HEK293T (cell line): ENCODE results near the gene ELL.

ENCODE experiments used
- CTCF ChIA-PET: fragments of 350-600 bp; formaldehyde crosslinking; extraction: SDS; loops from one replicate; lab custom pipeline; 2021; ENCODE audit warnings: antibody characterized with exemption, inconsistent platforms; lab: Yijun Ruan, JAX
- POLR2A ChIA-PET: fragments of 350-600 bp; formaldehyde crosslinking; extraction: SDS; loops from one replicate; lab custom pipeline; 2020; ENCODE audit warnings: antibody characterized with exemption, inconsistent platforms; lab: Yijun Ruan, JAX
- DNase-seq: peaks from one replicate; pipeline ENCODE4 v3.0.0; 2012; ENCODE audit warnings: mixed read lengths; ENCODE audit errors: extremely low spot score
- ARNT ChIP-seq: fragments of 450-650 bp; IDR thresholded peaks from 2 replicates; pipeline ENCODE4 v1.6.1; 2017; ENCODE audit warnings: mild to moderate bottlenecking
- BHLHE40 ChIP-seq: fragments of 450-650 bp; IDR thresholded peaks from 2 replicates; pipeline ENCODE4 v1.6.1; 2016; ENCODE audit warnings: mild to moderate bottlenecking, moderate library complexity, borderline replicate concordance
- CTBP1 ChIP-seq: fragments of 450-650 bp; IDR thresholded peaks from 2 replicates; pipeline ENCODE4 v1.6.1; 2016; ENCODE audit warnings: borderline replicate concordance
- ELF4 ChIP-seq: fragments of 450-650 bp; IDR thresholded peaks from 2 replicates; pipeline ENCODE4 v1.6.1; 2017; ENCODE audit warnings: antibody characterized with exemption
- FOXA1 ChIP-seq: fragments of 450-650 bp; IDR thresholded peaks from 2 replicates; pipeline ENCODE4 v1.6.1; 2016; ENCODE audit warnings: mild to moderate bottlenecking
- FOXK2 ChIP-seq: fragments of 450-650 bp; IDR thresholded peaks from 2 replicates; pipeline ENCODE4 v1.6.1; 2016; ENCODE audit warnings: mild to moderate bottlenecking
- FOXM1 ChIP-seq: fragments of 450-650 bp; IDR thresholded peaks from 2 replicates; pipeline ENCODE4 v1.6.1; 2017; ENCODE audit warnings: mild to moderate bottlenecking, borderline replicate concordance
- HDGF ChIP-seq: fragments of 450-650 bp; IDR thresholded peaks from 2 replicates; pipeline ENCODE4 v1.6.1; 2017; ENCODE audit warnings: antibody characterized with exemption, borderline replicate concordance
- L3MBTL2 ChIP-seq: fragments of 450-650 bp; conservative IDR thresholded peaks from 2 replicates; pipeline ENCODE4 v1.6.1; 2016; ENCODE audit warnings: mild to moderate bottlenecking
- LEF1 ChIP-seq: fragments of 450-650 bp; IDR thresholded peaks from 2 replicates; pipeline ENCODE4 v1.6.1; 2017; ENCODE audit warnings: mild to moderate bottlenecking, borderline replicate concordance
- NFRKB ChIP-seq: fragments of 450-650 bp; IDR thresholded peaks from 2 replicates; pipeline ENCODE4 v1.6.1; 2016; ENCODE audit warnings: mild to moderate bottlenecking, moderate library complexity
- SP1 ChIP-seq: fragments of 450-650 bp; IDR thresholded peaks from 2 replicates; pipeline ENCODE4 v1.6.1; 2017
- SUZ12 ChIP-seq: fragments of 450-650 bp; IDR thresholded peaks from 2 replicates; pipeline ENCODE4 v1.6.1; 2016; ENCODE audit warnings: mild to moderate bottlenecking
- TARDBP ChIP-seq: fragments of 450-650 bp; IDR thresholded peaks from 2 replicates; pipeline ENCODE4 v1.6.1; 2016
- ZNF384 ChIP-seq: fragments of 450-650 bp; IDR thresholded peaks from 2 replicates; pipeline ENCODE4 v1.6.1; 2016
- TF ChIP-seq, protein P1 (sequence below): fragments of 450-650 bp; IDR thresholded peaks from 2 replicates; pipeline ENCODE4 v1.6.1; 2016

The ELL gene

DNA sequence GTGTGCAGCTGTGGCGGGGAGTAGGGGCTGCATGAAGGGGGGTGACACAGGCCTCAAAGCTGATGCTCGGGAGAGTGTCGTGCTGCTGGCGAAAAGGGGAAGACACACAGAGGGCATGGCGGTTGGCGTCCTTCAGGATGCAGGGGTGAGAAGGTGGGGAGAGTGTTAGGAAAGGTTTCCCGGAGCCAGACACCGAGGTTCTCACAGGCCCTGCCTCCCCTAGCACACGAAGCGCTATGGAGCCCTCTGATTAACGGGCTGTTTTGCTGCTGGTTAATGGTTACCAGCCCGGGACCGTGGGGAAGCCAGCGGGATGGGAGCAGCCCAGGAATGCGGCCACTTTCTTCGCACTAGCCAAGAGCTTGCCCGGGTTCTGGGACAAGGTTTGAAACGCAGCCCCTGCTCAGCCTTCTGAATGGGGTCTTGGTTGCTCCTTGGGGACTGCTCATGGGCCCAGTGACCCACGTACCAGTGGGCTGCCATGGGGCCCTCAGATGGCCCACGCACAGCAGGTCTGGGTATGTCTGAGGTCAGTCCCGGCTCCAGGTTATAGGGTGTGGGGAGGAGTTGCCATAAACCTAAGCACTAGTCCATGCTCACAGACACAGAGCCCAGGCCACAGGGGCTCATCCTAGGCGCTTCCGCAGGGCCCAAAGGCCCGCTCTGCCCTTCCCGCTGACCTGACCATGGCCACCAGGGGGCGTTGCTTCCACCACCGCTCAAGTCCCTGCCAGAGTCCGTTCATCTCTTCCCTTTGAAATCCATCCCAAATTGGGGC lies 52.6 kb downstream of the ELL start:
- TF ChIP-seq, protein P1, sequence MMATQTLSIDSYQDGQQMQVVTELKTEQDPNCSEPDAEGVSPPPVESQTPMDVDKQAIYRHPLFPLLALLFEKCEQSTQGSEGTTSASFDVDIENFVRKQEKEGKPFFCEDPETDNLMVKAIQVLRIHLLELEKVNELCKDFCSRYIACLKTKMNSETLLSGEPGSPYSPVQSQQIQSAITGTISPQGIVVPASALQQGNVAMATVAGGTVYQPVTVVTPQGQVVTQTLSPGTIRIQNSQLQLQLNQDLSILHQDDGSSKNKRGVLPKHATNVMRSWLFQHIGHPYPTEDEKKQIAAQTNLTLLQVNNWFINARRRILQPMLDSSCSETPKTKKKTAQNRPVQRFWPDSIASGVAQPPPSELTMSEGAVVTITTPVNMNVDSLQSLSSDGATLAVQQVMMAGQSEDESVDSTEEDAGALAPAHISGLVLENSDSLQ: no peak
- no peak for TF ChIP-seq ARNT
- POLR2A ChIA-PET: interaction anchor here (1.0 kb wide), 1 partner anchor 89 kb away, joined by 4 read pairs; the partner anchor contains the start of gene KXD1
- peak; percentile 84 for DNase-seq

DNA sequence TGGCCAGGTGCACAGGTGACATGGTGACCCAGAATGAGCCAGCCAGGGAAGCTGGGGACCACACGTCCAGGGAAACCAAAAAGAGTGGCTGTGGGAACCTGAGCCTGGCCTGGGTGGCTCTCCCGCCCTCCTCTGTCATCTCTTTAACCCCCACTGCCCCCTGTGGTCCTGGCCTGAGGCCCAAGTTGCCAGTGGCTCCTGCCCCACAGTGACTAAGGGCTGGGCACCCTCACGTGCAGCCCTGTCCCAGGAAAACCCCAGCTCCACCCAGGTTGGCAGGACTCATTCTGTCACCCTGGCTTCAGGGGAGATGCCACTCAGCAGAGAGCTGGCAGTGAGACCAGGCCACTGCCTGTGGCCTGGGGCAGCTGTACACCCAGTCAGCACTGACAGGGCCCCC lies 53.4 kb downstream of the ELL start:
- no peak for DNase-seq
- CTCF ChIA-PET: interaction anchor here (0.6 to 0.7 kb wide), 2 partner anchors 10 to 17 kb away, joined by 3 to 5 read pairs; no protein-coding TSS in a partner anchor
- POLR2A ChIA-PET: no interaction called here
- no peak for TF ChIP-seq ZNF384
- TF ChIP-seq L3MBTL2: no peak
- no peak for TF ChIP-seq FOXA1
- no peak for TF ChIP-seq SUZ12
- TF ChIP-seq, protein P1: no peak
- TF ChIP-seq BHLHE40: no peak
- no peak for TF ChIP-seq NFRKB
- no peak for TF ChIP-seq SP1
- no peak for TF ChIP-seq FOXK2
- no peak for TF ChIP-seq HDGF
- no peak for TF ChIP-seq LEF1
- TF ChIP-seq FOXM1: no peak
- TF ChIP-seq TARDBP: no peak
- no peak for TF ChIP-seq CTBP1

More for the DNA sequence above, 52.6 kb downstream of the ELL start:
- CTCF ChIA-PET: interaction anchor here (0.6 to 1.5 kb wide), 9 partner anchors 8 to 122 kb away, joined by 3 to 8 read pairs (median 4); partner anchors contain the start of genes KXD1 and REX1BD

DNA sequence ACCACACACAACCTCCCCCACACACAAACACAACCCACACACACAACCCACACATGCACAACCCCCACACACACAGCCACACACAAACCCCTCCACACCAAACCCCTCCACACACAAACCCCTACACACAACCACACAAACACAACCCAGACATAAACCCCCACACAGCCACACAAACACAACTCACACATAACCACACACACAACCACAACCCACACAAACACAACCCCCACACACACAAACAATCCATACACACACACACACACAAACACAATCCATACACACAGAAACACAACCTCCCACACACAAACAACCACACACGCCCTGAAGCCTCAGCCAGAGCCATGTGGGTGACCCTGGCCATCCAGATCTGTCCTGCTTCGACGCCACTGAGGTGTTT lies 53.9 kb downstream of the ELL start:
- POLR2A ChIA-PET: no interaction called here
- TF ChIP-seq ELF4: no peak
- no peak for DNase-seq
- CTCF ChIA-PET: no interaction called here

DNA sequence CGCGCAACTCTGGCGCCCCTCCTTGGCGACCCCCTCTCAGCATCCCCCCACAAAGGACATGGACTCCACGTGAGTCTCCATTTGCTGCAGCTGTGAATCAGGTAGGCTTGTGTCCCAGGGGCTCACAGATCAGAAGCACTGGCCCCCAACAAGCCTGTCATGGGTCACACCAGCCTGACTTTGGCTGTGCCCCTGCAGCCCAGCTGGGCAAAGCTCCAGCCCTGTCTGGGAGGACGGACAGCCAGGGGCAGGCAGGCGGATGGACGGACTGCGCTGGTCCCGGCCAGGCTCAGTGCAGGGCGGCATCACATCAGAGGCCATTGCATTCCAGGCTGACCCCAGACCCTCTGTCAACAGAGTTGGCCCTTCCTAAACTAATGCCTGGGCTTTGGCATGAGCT lies 55.5 kb downstream of the ELL start:
- ChIA-PET CTCF (interaction anchor here (0.8 kb wide), 1 partner anchor 105 kb away, joined by 3 read pairs; the partner anchor contains the start of gene UBA52), POLR2A (no interaction called here)
- no peak for DNase-seq
- TF ChIP-seq, protein P1: no peak
- TF ChIP-seq FOXM1: no peak
- TF ChIP-seq HDGF: no peak
- TF ChIP-seq SUZ12: no peak
- no peak for TF ChIP-seq NFRKB
- TF ChIP-seq LEF1: no peak
- no peak for TF ChIP-seq FOXK2
- TF ChIP-seq CTBP1: no peak
- TF ChIP-seq L3MBTL2: no peak
- TF ChIP-seq ZNF384: no peak
- TF ChIP-seq ARNT: no peak
- TF ChIP-seq SP1: no peak

DNA sequence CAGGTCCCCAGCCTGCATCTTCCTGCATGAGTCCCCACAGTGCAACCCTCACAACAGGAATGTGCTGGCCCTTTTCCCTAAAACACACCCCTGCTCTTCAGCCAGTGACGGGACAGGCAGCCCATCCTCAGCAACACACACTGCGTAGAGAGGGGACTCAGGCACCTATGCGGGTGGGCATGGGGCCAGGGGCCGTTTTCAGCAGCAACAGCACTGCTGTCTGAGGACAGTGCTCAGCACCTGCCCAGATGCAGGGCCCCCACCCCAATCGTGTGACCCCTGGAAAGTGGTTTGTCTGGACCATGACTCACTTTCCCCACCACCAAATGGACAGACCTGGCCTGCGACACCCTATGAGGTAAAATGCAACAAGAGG lies 55.9 kb downstream of the ELL start:
- POLR2A ChIA-PET: no interaction called here
- TF ChIP-seq LEF1 (no peak), NFRKB (no peak), L3MBTL2 (no peak), FOXM1 (no peak), TARDBP (no peak), FOXA1 (no peak), ELF4 (no peak)
- TF ChIP-seq, protein P1: no peak
- no peak for DNase-seq
- CTCF ChIA-PET: interaction anchor here (0.8 kb wide), 1 partner anchor 105 kb away, joined by 3 read pairs; the partner anchor contains the start of gene UBA52

DNA sequence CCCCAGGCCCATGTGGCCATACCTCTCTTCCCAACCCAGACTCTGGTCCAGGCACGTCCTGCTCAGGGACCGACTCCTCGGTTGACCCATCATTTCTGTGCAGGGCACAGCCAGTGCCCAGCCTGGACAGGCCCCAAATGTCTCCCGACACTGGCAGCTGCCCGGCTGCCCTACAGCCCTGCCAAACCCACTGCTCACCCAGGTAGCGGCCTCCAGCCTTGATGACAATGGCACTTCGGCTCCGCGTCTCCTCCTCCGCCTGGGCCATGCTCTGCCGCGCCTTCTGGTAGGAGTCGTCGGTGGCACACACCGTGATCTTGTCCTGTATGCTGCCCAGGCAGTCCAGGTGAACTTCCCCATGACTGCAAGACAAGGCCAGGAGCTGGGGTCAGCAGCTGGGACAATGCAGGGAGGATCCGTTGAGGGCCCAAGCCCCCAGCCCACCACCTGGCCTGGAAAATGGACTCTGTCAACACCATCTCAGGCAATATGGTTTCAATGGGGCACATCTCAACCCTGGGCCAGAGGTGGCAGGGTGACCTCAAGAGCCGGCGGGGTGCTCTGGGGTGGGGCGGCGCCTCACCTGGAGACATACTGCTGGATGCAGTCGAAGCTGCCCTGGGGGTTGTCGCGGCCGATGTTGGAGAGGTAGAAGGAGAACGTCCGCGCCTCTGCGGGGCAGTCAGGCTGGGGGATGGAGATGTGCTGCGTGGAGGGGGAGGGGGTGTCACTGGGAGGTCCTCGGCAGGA lies 56.5 kb downstream of the ELL start:
- POLR2A ChIA-PET: no interaction called here
- CTCF ChIA-PET: interaction anchor here (0.6 to 0.7 kb wide), 2 partner anchors 12 to 129 kb away, joined by 3 read pairs; no protein-coding TSS in a partner anchor
- DNase-seq: no peak
- TF ChIP-seq SUZ12 (no peak), SP1 (no peak), ELF4 (no peak)
